OCI-LY1 (cell line): ENCODE measurements around the gene KHDRBS1.

Source experiments
- EZH2 ChIP-seq: fragments of 200-600 bp; sonication (generic), shearing (Covaris generic); IDR thresholded peaks from 2 replicates; pipeline ENCODE4 v1.8.0; 2017; ENCODE audit warnings: borderline replicate concordance, mixed run types, mild to moderate bottlenecking, antibody characterized with exemption, low read length, moderate library complexity, mixed read lengths
- TF ChIP-seq, protein P1 (sequence below): fragments of 200-600 bp; sonication (generic), shearing (Covaris generic); IDR thresholded peaks from 2 replicates; pipeline ENCODE4 v1.5.1; 2017; ENCODE audit warnings: mild to moderate bottlenecking, antibody characterized with exemption, low read length, moderate library complexity, mixed read lengths

GRCh38 chr1:31976401-31976800, 37.3 kb upstream of the KHDRBS1 start:
- TF ChIP-seq, protein P1, sequence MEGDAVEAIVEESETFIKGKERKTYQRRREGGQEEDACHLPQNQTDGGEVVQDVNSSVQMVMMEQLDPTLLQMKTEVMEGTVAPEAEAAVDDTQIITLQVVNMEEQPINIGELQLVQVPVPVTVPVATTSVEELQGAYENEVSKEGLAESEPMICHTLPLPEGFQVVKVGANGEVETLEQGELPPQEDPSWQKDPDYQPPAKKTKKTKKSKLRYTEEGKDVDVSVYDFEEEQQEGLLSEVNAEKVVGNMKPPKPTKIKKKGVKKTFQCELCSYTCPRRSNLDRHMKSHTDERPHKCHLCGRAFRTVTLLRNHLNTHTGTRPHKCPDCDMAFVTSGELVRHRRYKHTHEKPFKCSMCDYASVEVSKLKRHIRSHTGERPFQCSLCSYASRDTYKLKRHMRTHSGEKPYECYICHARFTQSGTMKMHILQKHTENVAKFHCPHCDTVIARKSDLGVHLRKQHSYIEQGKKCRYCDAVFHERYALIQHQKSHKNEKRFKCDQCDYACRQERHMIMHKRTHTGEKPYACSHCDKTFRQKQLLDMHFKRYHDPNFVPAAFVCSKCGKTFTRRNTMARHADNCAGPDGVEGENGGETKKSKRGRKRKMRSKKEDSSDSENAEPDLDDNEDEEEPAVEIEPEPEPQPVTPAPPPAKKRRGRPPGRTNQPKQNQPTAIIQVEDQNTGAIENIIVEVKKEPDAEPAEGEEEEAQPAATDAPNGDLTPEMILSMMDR = no peak
- no peak for TF ChIP-seq EZH2
